Measurements from ENCODE around the gene THSD8.

THSD8 gene

DNA sequence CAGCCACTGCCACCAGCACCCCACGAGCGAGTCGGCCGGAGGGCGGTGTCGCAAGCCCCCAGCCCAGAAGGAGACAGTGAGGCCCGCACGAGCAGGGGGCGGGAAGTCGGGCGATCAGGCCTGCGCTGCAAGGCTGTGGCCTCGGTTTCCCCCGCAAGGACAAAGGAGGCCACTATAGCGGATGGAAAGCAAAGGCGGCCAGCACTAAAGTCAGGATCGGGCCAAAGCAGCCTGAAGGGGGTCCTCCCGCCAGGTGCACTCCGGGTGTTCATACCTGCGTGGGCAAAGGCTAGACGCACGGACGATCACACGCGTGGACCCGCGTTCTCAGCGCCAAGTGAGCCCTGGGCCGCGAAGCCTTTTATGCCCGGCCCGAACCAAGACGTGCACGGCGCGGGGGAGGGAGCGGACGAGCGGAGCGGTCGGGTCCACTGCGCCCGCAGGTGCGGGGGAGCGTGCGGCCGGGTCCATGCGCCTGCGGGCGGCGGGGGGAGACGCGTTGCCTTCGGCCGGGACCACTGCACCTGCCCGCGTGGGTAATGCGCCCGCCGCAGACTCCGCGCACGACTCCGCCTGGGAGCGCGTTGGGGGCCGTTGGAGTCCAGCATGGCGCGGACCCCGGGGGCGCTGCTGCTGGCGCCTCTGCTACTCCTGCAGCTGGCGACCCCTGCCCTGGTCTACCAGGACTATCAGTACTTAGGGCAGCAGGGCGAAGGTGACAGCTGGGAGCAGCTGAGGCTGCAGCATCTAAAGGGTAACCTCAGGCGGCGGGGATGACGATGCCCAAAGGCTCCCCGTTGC, at the start of gene THSD8, which contains the start of gene PRDX2:
TSS of gene THSD8 (plus strand) at position 604 of the 801 bp plus-strand sequence. CDS start at position 607, 3 bp downstream.
TSS of gene PRDX2 (minus strand) at position 335 of the 801 bp plus-strand sequence. CDS start 539 bp downstream, outside the sequence.
- peak; percentile 70 for DNase-seq (ENCODE audit: low read depth)

DNA sequence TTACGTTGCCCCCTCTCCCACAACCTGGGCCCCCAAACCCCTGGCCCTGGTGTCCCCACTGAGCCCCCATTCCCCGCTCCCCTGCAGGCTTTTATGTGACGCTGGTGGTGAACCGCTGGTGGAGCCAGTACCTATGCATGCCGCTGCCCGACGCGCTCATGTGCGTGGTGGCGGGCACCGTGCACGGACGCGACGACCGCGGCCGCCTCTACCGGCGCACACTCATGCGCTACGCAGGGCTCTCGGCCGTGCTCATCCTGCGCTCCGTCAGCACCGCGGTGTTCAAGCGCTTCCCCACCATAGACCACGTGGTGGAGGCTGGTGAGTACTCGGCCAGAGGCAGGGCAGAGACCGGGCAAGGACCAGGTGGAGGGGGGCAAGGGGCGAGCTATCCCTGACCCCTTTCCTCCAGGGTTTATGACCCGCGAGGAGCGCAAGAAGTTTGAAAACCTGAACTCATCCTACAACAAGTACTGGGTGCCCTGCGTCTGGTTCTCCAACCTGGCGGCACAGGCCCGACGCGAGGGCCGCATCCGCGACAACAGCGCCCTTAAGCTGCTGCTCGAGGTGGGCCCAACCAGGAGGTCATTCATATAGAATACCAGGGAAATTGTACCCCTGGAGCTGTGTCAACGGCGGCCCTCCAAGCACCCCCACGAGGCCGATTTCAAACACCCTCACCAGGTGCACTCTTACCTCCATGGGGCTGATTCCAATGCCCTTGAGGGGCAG, 47.2 kb upstream of the THSD8 start:
- no peak for DNase-seq (ENCODE audit: low read depth)

DNA sequence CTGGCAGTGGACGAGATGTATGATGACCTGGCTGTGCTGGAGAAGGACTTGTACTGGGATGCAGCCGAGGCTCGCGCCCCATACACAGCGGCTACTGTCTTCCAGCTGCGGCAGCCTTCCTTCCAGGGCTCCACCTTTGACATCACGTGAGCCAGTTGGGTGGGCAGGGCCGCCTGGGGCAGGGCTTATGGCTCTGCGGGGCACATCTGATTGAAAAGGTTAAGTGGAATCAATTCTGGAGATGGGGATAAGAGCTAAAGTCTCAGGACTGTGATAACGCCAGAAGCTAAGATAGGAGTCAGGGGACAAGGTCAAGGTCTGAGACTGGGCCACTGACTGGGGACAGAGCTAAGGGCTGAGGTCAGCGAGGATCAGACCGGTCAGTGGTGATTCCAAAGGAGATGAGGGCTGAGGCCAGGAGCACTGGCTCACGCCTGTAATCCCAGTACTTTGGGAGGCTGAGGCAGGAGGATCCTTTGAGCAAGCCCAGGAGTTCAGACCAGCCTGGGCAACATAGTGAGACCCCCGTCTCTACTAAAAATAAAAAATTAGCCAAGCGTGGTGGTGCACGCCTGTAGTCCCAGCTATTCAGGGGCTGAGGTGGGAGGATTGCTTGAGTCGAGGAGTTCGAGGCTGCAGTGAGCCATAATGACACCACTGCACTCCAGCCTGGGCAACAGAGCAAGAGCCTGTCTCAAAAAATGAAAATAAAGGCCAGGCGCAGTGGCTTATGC, 45.6 kb upstream of the THSD8 start:
- no peak for DNase-seq (ENCODE audit: low read depth)

DNA sequence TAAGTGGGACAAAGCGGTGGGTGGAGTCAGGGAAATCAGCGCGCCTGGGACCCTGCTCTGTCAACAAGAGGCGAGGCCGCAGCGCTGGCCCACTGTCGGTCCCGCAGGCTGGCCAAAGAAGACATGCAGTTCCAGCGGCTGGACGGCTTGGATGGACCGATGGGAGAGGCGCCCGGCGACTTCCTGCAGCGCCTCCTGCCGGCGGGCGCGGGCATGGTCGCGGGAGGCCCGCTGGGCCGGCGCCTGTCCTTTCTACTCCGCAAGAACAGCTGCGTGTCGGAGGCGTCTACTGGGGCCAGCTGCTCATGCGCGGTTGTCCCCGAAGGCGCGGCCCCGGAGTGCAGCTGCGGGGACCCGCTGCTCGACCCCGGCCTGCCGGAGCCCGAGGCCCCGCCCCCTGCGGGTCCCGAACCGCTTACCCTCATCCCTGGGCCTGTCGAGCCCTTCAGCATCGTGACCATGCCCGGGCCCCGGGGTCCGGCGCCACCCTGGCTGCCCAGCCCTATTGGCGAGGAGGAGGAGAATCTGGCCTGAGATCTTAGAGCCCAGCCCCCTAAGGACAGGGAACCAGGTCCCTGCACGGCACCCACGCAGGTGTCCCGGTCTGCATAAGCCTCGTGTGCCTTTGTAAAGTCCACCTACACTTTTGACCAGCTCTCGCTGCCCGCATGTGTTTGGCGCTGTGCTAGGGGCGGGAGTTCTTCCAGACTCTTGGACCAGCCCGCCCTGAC, 44.2 kb upstream of the THSD8 start:
- peak; percentile 47 for DNase-seq (ENCODE audit: low read depth)

DNA sequence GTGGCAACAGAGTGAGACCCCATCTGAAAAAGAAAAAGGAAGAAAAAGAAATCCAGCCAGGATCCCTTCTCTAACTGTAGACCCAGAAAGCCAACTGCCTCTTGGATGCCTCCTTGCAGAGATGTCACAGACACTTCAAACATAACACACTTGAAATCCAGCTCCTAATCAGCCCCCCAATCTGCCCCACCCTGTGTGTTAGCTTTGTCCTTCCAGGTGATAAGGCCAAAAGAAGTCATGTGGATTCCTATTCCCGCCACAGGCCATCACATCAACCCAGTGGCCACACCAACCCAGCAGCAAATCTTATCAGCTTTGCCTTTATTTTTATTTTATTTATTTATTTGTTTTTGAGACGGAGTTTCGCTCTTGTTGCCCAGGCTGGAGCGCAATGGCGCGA, 42.2 kb upstream of the THSD8 start:
- no peak for DNase-seq (ENCODE audit: low read depth)

DNA sequence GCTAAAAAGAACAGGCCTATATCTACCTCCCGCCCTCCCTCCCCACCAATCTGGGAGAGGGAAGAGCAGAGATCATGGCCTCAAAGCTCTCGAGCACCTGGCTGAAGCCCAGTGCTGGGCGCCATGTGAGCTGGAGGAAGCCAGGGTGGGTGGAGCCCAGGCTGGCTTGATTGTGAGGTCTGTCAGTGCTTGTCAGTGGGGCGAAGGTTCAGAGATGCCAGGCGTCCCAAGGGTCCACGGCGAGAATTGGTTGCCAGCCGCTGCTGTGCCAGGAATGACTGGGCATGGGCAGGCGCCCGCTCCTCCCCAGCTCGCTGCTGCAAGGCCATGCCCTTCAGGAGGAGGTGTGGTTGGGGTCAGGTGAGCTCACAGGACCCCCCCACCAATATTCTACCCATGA, 38.8 kb upstream of the THSD8 start:
- DNase-seq (ENCODE audit: low read depth), result no peak

DNA sequence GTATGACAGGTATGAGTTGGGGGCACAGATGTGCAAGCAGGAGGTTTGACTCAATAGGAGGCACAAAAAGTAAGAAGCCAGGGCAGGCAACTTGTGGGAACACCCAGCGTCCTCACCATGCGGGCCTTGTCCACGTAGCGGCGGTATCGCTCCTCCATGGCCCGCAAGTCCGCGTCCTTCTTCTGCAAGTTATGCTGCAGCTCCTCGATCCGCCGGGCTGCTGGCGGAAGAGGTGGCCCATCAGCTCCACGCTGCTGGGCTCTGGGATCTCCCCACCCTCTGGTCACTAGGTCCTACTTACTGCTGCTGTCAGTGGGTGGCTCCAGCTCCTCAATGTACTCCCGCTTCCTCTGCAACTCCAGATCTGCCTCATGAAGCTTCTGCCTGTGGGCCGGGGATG, 37.2 kb upstream of the THSD8 start:
- no peak for DNase-seq (ENCODE audit: low read depth)

DNA sequence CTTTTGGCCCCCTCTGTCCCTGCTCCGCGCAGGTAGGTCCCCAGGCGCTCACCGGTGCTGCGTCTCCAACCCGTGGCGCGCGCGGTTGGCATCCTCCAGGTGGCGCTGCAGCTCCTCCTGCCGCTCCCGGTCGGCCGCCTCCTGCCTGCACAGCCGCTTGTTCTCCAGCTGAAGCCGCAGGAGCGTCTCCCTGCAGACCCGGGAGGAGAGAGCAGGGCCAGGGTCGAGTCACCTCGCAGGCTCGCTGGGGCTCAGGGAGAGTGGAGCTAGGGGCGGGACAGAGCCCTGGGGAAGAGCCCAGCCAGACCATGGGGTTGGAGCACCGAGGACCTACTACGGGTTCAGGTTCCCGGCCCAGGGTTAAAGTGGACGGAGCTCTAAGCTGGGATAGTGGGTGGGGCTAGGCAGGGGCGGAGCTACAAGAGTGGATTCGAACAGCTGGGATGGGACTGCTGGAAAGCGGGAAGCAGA, 35.8 kb upstream of the THSD8 start:
- DNase-seq (ENCODE audit: low read depth), result peak; percentile 65

DNA sequence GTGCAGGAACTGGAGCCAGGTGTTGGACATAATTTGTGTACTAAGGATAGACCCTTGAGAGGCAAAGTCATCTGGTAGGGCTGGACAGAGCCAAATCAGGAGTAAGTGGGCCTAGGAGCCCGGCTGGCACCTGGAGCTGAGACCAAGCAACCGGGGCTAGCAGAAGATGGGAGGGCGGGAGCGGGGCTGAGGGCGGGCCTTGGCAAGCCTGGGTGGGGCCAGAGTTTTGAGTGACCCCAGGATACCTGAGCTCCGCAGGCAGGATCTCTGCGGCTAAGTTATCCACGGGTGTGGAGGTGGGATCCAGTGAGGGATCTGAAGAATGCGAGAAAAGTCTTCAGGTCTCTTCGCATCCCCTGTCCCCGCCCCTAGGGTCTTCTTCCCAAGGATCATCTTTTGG, 34.7 kb upstream of the THSD8 start:
- no peak for DNase-seq (ENCODE audit: low read depth)

DNA sequence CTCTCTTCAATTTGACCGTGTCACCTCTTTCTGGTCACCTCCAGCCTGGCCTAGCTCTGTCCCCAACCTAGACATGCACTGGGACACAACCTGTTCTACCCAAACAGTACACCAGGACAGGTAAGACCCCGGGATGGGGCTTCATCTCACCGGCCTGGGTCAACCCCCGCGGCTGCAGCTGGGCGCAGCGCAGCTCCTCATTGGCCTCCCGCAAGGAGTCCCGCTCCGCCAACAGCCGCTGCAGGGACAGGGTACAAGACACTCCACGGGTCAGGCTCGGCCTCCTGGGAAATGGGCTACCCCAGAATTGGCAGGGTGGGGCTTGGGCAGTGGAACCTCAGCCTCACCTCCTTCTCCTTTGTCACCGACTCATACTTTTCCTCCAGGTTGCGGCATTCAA, 34.2 kb upstream of the THSD8 start:
- no peak for DNase-seq (ENCODE audit: low read depth)

DNA sequence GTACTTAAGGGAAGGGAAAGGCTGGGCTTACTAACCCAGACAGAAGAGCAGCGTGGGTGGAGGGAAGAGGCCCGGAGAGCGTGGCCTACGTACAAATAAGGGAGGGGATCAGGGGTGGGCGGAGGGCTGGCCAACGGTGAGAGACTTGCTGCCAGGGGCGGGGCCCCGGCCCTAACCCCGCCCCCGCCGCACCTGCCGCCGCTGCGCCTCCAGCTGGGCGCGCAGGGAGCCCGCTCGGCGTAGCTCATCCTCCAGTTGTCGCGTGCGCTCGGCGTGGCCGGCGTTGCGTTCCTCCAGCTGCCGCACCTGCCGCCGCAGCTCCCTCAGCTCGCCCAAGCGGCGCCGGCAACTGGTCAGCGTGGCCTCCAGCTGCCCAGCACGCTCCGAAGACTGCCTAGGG, 32.2 kb upstream of the THSD8 start:
- DNase-seq (ENCODE audit: low read depth), result no peak

DNA sequence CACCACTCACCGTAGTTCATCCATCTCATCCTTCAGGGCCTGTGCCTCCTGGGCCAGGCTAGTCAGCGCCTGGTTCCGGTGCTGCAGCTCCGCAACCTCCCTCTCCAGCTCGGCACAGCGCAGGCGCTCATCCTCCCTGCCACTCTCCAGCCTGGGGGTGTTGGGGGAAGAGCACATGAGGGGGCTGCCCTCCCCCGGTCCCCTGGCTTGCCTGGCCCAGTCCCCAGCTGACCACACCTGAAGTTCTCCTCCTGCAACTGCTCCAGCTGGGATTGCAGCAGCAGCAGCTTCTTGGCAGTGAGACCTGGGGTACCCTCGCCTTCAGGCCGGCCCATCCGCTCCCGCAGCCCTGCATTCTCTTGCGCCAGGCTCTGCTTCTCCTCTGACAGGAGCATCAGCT, 30.9 kb upstream of the THSD8 start:
- no peak for DNase-seq (ENCODE audit: low read depth)

DNA sequence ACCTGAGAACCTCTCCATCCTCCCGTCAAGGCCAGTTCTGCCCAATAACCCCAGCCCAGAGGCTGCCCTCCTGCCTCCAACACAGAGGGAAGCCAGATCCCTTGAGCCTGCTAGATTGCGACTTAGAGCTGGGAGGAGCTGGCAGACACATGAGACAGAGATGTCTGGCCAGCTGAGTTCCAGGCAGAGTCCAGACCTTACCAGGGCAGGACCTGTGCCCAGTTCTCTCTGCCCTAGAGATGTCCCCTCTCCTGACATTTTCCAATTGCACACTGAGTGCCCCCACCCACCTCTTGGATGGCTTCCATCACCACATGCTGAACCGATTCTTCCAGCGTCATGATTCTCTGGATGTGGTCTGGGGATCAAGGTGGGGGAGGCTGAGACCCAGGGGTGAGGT, 29.5 kb upstream of the THSD8 start:
- DNase-seq (ENCODE audit: low read depth), result no peak

DNA sequence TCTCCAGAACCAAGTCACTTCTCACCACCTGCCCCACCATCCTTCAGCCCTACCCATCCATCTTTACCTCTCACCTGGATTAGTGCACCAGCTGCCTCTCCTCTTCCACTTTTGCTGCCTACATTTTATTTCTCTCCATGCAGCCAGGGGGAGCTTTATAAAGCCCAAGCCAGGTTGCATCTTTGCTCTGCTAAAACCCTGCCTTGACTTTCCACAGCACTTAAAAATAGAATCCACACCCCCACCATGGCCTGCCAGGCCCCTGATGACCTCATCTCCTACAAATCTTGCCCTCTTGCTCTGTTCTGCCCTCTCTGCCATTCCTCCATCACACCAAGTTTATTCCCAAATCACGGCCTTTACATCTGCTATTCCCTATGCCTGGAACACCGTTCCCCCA, 28.3 kb upstream of the THSD8 start:
- DNase-seq (ENCODE audit: low read depth), result no peak

DNA sequence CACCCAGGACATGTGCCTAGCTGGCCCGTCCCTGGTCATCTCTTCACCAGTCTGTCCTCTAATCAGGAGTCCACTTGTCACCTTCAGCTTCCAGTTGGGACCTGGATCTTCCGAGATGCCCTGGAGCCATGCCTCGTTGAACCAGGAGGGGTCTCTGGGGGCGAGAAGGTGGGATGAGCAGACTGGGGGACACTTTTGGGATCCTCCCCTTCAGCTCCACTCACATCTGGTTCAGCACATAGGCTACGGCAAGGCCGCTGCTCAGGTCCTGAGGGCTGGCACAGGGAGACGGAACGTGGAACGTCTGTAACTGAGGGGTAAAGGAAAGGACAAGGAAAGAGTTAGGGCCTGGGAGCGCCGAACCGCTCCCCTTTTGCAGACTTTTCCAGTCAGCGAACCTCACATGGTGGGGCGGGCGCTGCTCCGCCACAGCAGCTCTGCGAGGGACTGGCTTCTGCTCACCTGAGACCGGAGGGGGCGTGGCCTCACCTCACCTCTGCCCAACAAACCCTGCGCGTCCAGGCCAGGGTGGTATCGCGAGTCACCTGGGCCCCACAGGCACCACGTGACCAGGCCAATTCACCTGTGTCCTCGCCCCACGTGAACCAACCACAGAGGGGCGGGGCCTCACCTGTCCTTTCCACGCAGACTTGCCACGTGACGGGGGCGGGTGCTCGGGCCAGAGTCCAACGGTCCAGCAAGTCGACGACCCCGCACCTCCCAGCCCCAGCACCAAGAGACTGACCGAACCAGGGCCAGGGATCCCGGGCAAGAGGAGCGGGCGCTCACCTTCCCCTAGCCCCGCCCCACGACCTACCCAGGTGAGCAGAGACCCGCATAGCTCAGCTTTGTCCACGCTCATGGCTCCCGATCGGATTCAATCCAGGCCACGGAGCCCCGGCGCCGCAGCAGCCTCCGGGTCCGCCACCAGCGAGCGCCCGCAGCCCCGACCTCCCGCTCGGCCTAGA, 27.0 kb upstream of the THSD8 start, which contains the start of gene HOOK2:
TSS of gene HOOK2 (minus strand) at position 965 of the 968 bp plus-strand sequence. CDS start at position 862, 103 bp downstream.
- DNase-seq (ENCODE audit: low read depth), result no peak

DNA sequence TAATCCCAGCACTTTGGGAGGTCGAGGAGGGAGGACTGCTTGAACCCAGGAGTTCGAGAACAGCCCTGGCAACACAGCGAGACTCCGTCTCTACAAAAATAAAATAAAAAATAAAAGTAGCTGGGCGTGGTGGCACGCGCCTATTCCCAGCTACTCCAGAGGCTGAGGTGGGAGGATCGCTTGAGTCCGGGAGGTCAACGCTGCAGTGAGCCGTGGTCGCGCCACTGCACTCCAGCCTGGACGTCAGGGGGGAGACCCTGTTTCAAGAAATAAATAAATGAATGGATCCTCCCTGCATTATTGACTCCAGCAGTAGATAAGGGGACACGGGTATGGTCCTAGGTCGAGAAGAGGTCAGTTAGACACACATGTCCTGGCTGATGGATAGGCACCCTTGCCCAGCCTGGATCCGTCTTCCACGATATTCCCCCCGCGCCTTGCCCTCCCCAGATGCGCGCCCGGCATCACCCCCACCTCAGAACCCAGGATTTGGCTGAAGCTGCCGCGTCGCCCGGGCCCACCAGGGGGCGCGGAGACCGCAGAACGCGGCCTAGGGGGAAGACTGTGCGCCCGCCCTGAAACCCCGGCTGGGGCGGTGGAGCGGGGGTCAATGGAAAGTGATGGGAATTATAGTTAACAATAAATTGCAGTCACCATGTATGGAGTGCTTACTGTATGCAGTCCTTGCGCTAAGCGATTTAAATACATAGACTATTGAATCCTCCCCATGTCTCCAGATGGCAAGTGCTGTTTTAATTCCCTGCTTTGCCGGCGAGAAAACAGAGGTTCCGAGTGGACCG, 24.5 kb upstream of the THSD8 start:
- peak; percentile 78 for DNase-seq (ENCODE audit: low read depth)

DNA sequence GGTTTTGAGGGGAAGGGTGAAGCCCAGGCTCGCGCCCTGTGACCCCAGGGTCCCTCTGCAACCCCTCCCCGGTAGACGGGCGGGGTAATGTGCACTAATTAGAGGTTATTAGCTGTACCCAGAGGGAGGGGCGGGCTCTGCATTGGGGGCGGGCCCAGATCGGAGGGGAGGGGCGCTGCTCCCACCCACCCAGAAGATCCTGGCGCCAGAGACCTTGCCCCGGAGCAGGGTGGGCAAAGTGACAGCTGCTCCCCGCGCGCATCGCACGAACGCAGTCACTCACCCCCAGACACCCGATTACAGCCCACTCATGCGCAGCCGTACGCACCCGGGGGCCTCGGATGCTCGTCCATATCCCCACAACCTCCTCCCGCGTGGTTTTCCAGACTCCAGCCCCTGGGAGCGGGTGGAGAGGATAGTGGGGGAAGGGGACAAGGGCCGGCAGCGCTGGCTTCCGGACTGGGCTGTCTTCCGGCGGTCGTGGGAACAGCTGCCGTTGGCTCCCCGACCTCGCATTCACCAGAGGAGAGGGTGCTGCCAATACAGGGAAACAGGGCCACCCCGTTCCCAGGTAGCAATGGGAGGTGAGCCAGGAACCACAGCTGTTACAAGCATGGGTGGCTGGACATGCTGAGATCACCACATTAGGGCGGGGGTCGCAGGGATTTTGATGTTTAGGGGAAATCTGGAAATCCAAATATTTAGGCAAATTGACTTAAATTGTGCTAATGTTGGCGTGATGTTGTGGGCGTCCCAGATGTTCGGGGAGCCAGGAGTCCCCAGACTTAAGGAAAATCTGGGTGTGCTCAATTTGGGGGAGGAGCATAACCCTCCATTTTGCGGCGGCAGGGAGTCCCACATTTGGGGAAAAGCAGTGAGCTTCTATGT, 23.6 kb upstream of the THSD8 start:
- no peak for DNase-seq (ENCODE audit: low read depth)

DNA sequence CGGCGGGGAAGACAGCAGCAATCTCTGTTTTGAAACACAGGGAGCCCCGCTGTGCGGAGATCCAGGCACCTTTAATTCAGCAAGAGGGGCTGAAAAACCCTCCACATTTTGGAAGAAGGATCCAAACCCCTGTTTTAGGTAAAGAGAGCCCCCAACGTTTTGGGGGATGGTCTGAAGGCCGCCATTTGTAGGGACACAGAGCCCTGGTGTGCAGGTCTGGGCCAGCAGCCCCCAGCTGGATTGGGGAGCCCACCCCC, 23.0 kb upstream of the THSD8 start:
- no peak for DNase-seq (ENCODE audit: low read depth)
